Measurements from ENCODE around the gene TWIST2. TPM values are rescaled to one million over a fixed set of nuclear protein-coding genes. Genes with fewer than 3 reads are reported as not detected.

TWIST2 gene
- total RNA-seq, 2 experiments from 2014 or later: not detected

GRCh38 chr2:238897122-238897880 lies 49.4 kb downstream of the TWIST2 start:
- Mint-ChIP-seq H3K27me3 (peaks cover 2% of the 10 kb centered on the region), H3K27ac (no peak overlapping the region), H3K4me1 (no peaks in the 10 kb centered on the region), H3K4me3 (no peak overlapping the region), H3K36me3 (no peaks in the 10 kb centered on the region), H3K9me3 (no peaks in the 10 kb centered on the region)
- DNase-seq: no peak
- no peak for ATAC-seq (ENCODE audit: low read depth)
- POLR2A ChIA-PET: no interaction called here

- DNase-seq (no peak), ATAC-seq (ENCODE audit: low read depth) (no peak)
- H3K9me3 Mint-ChIP-seq: no peaks in the 10 kb centered on the region
- no peak overlapping the region for H3K27ac Mint-ChIP-seq
- no peaks in the 10 kb centered on the region for H3K36me3 Mint-ChIP-seq
- POLR2A ChIA-PET: no interaction called here
- H3K4me3 Mint-ChIP-seq: no peak overlapping the region
- no peaks in the 10 kb centered on the region for H3K4me1 Mint-ChIP-seq
- H3K27me3 Mint-ChIP-seq: peaks cover 2% of the 10 kb centered on the region
Measured at GRCh38 chr2:238897911-238898311, 50.0 kb downstream of the TWIST2 start.

- Mint-ChIP-seq H3K36me3 (no peaks in the 10 kb centered on the region), H3K4me1 (no peaks in the 10 kb centered on the region), H3K27me3 (peaks cover 2% of the 10 kb centered on the region), H3K4me3 (no peak overlapping the region), H3K9me3 (no peaks in the 10 kb centered on the region), H3K27ac (no peak overlapping the region)
- POLR2A ChIA-PET: no interaction called here
- DNase-seq (no peak), ATAC-seq (ENCODE audit: low read depth) (no peak)
Measured at GRCh38 chr2:238898534-238899281, 50.8 kb downstream of the TWIST2 start.

- no peaks in the 10 kb centered on the region for H3K36me3 Mint-ChIP-seq
- POLR2A ChIA-PET: no interaction called here
- no peak for DNase-seq
- H3K27me3 Mint-ChIP-seq: peaks cover 2% of the 10 kb centered on the region
- no peaks in the 10 kb centered on the region for H3K4me1 Mint-ChIP-seq
- no peaks in the 10 kb centered on the region for H3K9me3 Mint-ChIP-seq
- H3K4me3 Mint-ChIP-seq: no peak overlapping the region
- no peak for ATAC-seq (ENCODE audit: low read depth)
- no peak overlapping the region for H3K27ac Mint-ChIP-seq
Measured at GRCh38 chr2:238899386-238899785, 51.5 kb downstream of the TWIST2 start.

- Mint-ChIP-seq H3K9me3 (no peaks in the 10 kb centered on the region), H3K4me1 (no peaks in the 10 kb centered on the region), H3K4me3 (no peak overlapping the region), H3K27me3 (no peaks in the 10 kb centered on the region), H3K27ac (no peak overlapping the region), H3K36me3 (no peaks in the 10 kb centered on the region)
- POLR2A ChIA-PET: no interaction called here
- ATAC-seq (ENCODE audit: low read depth) (no peak), DNase-seq (no peak)
Measured at GRCh38 chr2:238900511-238900910, 52.6 kb downstream of the TWIST2 start.

GRCh38 chr2:238901461-238902057 lies 53.7 kb downstream of the TWIST2 start:
- H3K4me3 Mint-ChIP-seq: no peak overlapping the region
- POLR2A ChIA-PET: interaction anchor here (0.6 kb wide), 1 partner anchor 1459 kb away, joined by 3 read pairs; no protein-coding TSS in a partner anchor
- H3K27ac Mint-ChIP-seq: no peak overlapping the region
- ATAC-seq (ENCODE audit: low read depth) (no peak), DNase-seq (no peak)
- H3K27me3 Mint-ChIP-seq: no peaks in the 10 kb centered on the region
- no peaks in the 10 kb centered on the region for H3K4me1 Mint-ChIP-seq
- H3K36me3 Mint-ChIP-seq: no peaks in the 10 kb centered on the region
- no peaks in the 10 kb centered on the region for H3K9me3 Mint-ChIP-seq

GRCh38 chr2:238902285-238902684 lies 54.4 kb downstream of the TWIST2 start:
- ATAC-seq (ENCODE audit: low read depth) (no peak), DNase-seq (no peak)
- no peaks in the 10 kb centered on the region for H3K27me3 Mint-ChIP-seq
- POLR2A ChIA-PET: no interaction called here
- H3K27ac Mint-ChIP-seq: no peak overlapping the region
- no peaks in the 10 kb centered on the region for H3K9me3 Mint-ChIP-seq
- H3K4me1 Mint-ChIP-seq: no peaks in the 10 kb centered on the region
- H3K4me3 Mint-ChIP-seq: no peak overlapping the region
- no peaks in the 10 kb centered on the region for H3K36me3 Mint-ChIP-seq

GRCh38 chr2:238903141-238903540 lies 55.3 kb downstream of the TWIST2 start:
- POLR2A ChIA-PET: no interaction called here
- H3K4me3 Mint-ChIP-seq: no peak overlapping the region
- DNase-seq (no peak), ATAC-seq (ENCODE audit: low read depth) (no peak)
- H3K27me3 Mint-ChIP-seq: no peaks in the 10 kb centered on the region
- H3K4me1 Mint-ChIP-seq: no peaks in the 10 kb centered on the region
- H3K27ac Mint-ChIP-seq: no peak overlapping the region
- H3K36me3 Mint-ChIP-seq: no peaks in the 10 kb centered on the region
- H3K9me3 Mint-ChIP-seq: no peaks in the 10 kb centered on the region

- H3K4me3 Mint-ChIP-seq: no peak overlapping the region
- no peaks in the 10 kb centered on the region for H3K27me3 Mint-ChIP-seq
- no peaks in the 10 kb centered on the region for H3K36me3 Mint-ChIP-seq
- POLR2A ChIA-PET: no interaction called here
- H3K4me1 Mint-ChIP-seq: no peaks in the 10 kb centered on the region
- no peak overlapping the region for H3K27ac Mint-ChIP-seq
- H3K9me3 Mint-ChIP-seq: no peaks in the 10 kb centered on the region
- DNase-seq (no peak), ATAC-seq (ENCODE audit: low read depth) (no peak)
Measured at GRCh38 chr2:238904177-238904576, 56.3 kb downstream of the TWIST2 start.

GRCh38 chr2:238904716-238905115 lies 56.8 kb downstream of the TWIST2 start:
- H3K27me3 Mint-ChIP-seq: no peaks in the 10 kb centered on the region
- no peak overlapping the region for H3K4me3 Mint-ChIP-seq
- DNase-seq (no peak), ATAC-seq (ENCODE audit: low read depth) (no peak)
- no peak overlapping the region for H3K27ac Mint-ChIP-seq
- POLR2A ChIA-PET: no interaction called here
- H3K9me3 Mint-ChIP-seq: no peaks in the 10 kb centered on the region
- H3K36me3 Mint-ChIP-seq: no peaks in the 10 kb centered on the region
- H3K4me1 Mint-ChIP-seq: no peaks in the 10 kb centered on the region

- POLR2A ChIA-PET: no interaction called here
- H3K27me3 Mint-ChIP-seq: no peaks in the 10 kb centered on the region
Measured at GRCh38 chr2:238905224-238905623, 57.3 kb downstream of the TWIST2 start.

GRCh38 chr2:238905644-238906043 lies 57.8 kb downstream of the TWIST2 start:
- H3K4me3 Mint-ChIP-seq: no peak overlapping the region
- no peaks in the 10 kb centered on the region for H3K9me3 Mint-ChIP-seq
- H3K27ac Mint-ChIP-seq: no peak overlapping the region
- no peaks in the 10 kb centered on the region for H3K27me3 Mint-ChIP-seq
- no peaks in the 10 kb centered on the region for H3K36me3 Mint-ChIP-seq
- no peak for DNase-seq
- POLR2A ChIA-PET: no interaction called here
- no peak for ATAC-seq (ENCODE audit: low read depth)
- H3K4me1 Mint-ChIP-seq: no peaks in the 10 kb centered on the region

More at GRCh38 chr2:238905224-238905623, 57.3 kb downstream of the TWIST2 start:
- ATAC-seq (ENCODE audit: low read depth): no peak
- Mint-ChIP-seq H3K9me3 (no peaks in the 10 kb centered on the region), H3K4me3 (no peak overlapping the region), H3K27ac (no peak overlapping the region), H3K4me1 (no peaks in the 10 kb centered on the region), H3K36me3 (no peaks in the 10 kb centered on the region)
- no peak for DNase-seq

GRCh38 chr2:238906254-238906935 lies 58.5 kb downstream of the TWIST2 start:
- H3K4me1 Mint-ChIP-seq: no peaks in the 10 kb centered on the region
- POLR2A ChIA-PET: no interaction called here
- ATAC-seq (ENCODE audit: low read depth) (no peak), DNase-seq (no peak)
- H3K27ac Mint-ChIP-seq: no peak overlapping the region
- H3K27me3 Mint-ChIP-seq: no peaks in the 10 kb centered on the region
- H3K9me3 Mint-ChIP-seq: no peaks in the 10 kb centered on the region
- H3K4me3 Mint-ChIP-seq: no peak overlapping the region
- H3K36me3 Mint-ChIP-seq: no peaks in the 10 kb centered on the region
